GM10266 (cell line): ENCODE results near the gene ARID5B.

Source experiments
- DNase-seq: peaks from one replicate; pipeline ENCODE4 v3.0.0; 2012; ENCODE audit errors: extremely low spot score
- CTCF ChIP-seq: IDR thresholded peaks from 2 replicates; pipeline ENCODE4 v1.5.1; 2012; ENCODE audit warnings: mild to moderate bottlenecking, low read depth; ENCODE audit not compliant: control insufficient read depth, insufficient read depth; ENCODE audit errors: missing control alignments

The ARID5B gene

GRCh38 chr10:62039954-62040353, 138.5 kb downstream of the ARID5B start:
- TF ChIP-seq CTCF, result no peak
- DNase-seq, result no peak

DNA sequence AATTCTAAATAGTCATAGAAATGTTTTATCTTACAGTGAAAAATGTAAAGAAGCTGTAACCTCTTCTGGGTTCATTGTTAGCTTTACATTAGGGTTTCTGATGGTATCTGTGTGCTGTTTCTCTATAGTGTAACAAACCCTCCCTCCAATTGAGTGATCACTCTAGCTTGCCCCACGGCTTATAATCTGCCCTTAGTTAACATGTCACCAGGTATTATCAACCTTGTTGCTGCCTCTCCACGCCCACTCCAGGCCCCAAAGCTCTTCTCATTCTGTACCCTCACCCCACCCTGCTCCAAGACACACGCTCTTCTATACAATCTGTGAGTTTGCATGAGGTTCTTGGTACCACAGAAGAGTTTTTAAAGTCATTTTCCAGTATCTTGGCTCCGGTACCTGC, 139.4 kb downstream of the ARID5B start:
- no peak for TF ChIP-seq CTCF
- DNase-seq, result no peak

GRCh38 chr10:62043421-62044021, 142.0 kb downstream of the ARID5B start:
- DNase-seq, result no peak
- no peak for TF ChIP-seq CTCF

DNA sequence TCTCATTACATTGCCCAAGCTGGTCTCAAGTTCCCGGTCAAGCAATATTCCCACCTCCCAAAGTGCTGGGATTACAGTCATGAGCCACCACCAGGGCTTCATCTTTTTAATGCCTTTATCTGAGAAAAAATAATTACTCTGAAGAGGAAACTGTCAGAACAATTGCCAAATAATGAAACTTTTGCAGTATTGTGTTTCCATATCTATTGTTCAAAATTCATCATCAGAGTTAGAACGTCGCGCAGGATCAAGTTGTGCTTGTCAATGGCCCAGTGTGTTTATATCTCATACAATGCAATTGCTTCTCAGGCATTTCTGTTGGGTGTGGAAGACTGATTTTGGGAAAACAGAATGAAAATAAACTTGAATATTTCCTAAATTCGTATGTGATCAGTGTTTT, 143.1 kb downstream of the ARID5B start:
- TF ChIP-seq CTCF, result no peak
- no peak for DNase-seq

DNA sequence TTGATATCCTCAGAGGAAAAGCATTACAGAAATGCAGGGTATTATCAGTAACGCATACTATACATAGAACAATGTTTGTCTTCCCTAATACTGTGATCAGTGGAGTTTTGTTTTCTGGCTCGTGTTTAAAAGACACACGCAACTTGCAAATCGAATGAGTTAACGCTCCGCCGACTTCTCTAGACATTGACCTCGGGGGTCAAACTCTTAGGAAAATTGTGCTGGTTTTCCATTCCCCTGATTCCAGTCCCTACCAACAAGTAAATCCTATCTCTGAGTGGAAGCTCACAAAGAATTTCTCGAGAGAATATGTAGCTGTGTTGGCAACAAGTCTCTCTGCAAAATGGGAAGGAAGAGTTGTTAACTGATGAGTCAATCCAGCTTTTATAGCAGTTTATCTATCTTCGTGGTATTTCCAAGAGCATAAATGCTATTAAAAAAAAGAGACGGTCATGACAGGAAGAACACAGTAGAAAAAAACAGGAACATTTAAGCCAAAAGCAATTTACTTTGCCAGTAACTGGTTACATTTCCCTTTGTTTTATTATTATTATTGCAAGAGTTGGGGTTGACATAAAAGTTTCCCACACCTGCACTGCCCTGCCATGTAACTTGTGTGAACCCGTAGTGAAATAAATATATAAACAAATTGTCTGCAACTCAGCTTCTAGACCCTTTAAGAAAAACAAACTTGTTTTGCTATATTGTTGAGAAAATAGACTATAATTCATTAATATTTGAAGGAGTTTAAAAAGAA, 144.4 kb downstream of the ARID5B start:
- DNase-seq, result no peak

DNA sequence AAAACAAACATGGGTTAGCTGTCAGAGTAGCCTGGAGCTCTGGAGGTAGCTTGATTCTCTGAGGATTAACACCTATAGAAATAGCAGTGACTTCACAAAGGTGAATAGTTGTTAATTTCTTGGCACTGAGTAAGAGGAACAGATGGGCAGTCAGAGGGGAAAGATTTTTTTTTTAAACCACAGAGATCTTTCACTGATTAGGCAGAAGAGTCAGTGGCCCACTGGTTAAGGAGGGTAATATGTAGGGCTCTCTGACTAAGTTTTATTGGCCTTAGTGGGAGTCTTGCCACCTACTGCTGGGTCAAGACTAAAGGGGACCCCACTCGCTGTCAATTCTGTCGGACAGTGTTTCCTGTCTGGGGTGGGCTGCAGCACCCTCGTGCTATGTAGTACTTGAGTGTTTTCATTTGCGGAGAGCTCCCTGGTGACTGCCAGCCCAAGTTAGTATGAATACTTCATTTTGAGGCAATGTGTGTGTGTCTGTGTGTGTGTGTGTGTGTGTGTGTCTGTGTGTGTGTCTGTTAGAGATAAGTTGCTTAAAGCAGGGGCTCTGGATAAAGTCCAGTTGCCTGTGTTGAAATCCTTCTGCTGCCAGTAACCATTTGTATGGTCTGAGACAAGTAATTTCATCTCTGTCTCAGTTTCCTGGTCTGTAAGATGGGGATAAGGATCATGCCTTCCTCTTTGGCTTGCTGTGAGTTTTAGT, 145.2 kb downstream of the ARID5B start:
- peak; percentile 12 for DNase-seq
- TF ChIP-seq CTCF, result no peak

More for the DNA sequence above, 144.4 kb downstream of the ARID5B start:
- no peak for TF ChIP-seq CTCF

DNA sequence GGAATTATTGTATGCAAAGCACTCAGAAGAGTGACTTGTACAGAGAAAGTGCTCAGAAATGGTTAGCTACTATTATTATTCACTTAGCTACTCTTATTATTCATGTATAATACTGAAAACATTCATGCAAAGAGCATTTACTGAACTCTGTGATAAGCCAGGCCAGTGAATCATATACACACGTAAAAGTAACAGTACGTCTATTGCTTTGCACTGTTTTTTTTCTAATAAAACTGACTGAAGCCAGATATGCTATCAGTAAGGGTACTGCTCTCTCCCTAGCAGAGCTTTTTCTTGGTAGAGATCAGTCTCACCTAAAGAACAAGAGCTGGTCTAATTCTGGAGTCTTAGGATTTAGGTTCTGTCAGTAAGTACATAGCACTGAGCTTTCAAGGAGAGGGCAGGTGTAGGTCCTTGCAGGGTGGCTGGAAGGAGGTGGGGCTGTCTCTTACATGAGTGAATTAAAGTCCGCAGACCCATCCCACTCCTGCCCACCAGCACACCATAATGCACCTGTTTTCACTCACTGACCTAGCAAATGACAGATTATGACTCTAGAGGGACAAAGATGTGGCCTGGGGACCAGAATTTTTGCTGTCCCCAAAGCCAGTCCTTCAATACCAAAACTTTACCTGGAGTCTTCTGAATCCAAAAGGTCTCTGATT, 145.9 kb downstream of the ARID5B start:
- DNase-seq, result no peak
- TF ChIP-seq CTCF, result no peak
